ENCODE measurements around the gene L3MBTL4.

Gene L3MBTL4

DNA sequence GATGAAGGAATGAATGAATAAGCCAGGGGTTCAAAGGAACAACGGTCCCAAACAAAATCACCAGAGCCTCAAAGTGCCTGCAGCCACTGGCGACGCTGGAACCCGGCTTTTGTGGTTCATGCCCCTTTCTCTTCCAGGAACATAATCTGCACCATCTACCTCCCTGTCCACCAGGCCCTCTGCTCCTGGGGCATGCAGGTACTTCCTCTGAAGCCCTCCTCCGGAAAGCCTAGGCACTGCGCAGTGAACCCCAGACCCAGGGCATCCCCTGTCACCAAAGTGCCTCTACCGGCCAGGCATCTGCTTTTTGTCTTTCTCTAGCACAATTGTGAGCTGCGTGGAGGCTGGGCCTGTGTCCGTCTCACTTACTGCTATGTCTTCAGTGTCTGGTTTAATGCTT lies 420.8 kb downstream of the L3MBTL4 start:
- Histone ChIP-seq H3K27ac (ENCODE audit: low read length) (no peak overlapping the region), H3K4me1 (ENCODE audit: insufficient read depth, low read length) (peaks cover 31% of the 10 kb centered on the region), H3K9me3 (ENCODE audit: insufficient read depth, low read depth, low read length) (no peaks in the 10 kb centered on the region)

DNA sequence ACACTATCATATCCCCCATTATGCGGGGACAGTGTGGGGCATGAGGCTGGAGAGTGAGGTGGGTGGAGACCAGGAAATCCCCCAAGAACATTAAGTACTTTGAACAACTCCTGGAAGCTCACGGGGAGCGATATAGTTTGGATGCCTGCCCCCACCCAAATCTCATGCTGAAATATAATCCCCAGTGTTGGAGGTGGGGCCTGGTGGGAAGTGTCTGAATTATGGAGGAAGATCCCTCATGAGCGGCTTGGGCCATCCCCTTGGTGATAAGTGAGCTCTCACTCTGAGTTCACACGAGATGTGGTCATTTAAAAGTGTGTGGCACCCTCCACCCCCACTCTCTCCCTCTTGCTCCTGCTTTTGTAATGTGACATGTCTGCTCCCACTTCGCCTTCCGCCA lies 422.3 kb downstream of the L3MBTL4 start:
- H3K27ac ChIP-seq (ENCODE audit: low read length) = no peak overlapping the region
- H3K4me1 ChIP-seq (ENCODE audit: insufficient read depth, low read length) = peaks cover 23% of the 10 kb centered on the region
- no peaks in the 10 kb centered on the region for H3K9me3 ChIP-seq (ENCODE audit: insufficient read depth, low read depth, low read length)
- no peak overlapping the region for H3K4me3 ChIP-seq (ENCODE audit: low read length)
- no peak overlapping the region for H3K9ac ChIP-seq (ENCODE audit: low read depth, low read length)
- H3K36me3 ChIP-seq (ENCODE audit: insufficient read depth, low read depth, low read length) = no peaks in the 10 kb centered on the region
- H3K27me3 ChIP-seq (ENCODE audit: insufficient read depth, low read length) = no peaks in the 10 kb centered on the region

More for the DNA sequence above, 420.8 kb downstream of the L3MBTL4 start:
- H3K27me3 ChIP-seq (ENCODE audit: insufficient read depth, low read length) = no peaks in the 10 kb centered on the region
- H3K4me3 ChIP-seq (ENCODE audit: low read length) = no peak overlapping the region
- H3K9ac ChIP-seq (ENCODE audit: low read depth, low read length) = no peak overlapping the region
- H3K36me3 ChIP-seq (ENCODE audit: insufficient read depth, low read depth, low read length) = no peaks in the 10 kb centered on the region

DNA sequence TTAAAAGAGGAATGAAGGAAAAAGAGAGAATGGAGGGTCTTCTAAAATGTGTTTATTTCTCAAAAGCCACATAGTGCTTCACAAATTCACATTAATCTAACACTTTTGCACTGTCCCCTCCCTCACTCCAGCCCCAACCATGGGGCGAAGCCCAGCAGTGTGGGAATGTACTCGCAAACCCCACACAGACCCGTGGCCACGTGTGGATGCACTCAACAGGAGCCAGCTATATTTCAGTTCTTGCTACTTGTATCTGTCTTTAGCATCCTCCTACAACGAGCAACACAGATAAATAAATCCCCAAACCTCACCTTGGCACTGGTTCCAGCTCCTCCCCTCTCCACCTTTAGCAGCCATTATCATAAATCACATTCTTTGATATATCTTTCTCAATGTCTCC lies 427.5 kb downstream of the L3MBTL4 start:
- Histone ChIP-seq H3K9me3 (ENCODE audit: insufficient read depth, low read depth, low read length) (no peaks in the 10 kb centered on the region), H3K36me3 (ENCODE audit: insufficient read depth, low read depth, low read length) (no peaks in the 10 kb centered on the region), H3K4me3 (ENCODE audit: low read length) (no peak overlapping the region), H3K27ac (ENCODE audit: low read length) (no peak overlapping the region), H3K27me3 (ENCODE audit: insufficient read depth, low read length) (no peaks in the 10 kb centered on the region), H3K9ac (ENCODE audit: low read depth, low read length) (no peak overlapping the region), H3K4me1 (ENCODE audit: insufficient read depth, low read length) (peaks cover 3% of the 10 kb centered on the region; the same call in 1 of the 2 replicates)

DNA sequence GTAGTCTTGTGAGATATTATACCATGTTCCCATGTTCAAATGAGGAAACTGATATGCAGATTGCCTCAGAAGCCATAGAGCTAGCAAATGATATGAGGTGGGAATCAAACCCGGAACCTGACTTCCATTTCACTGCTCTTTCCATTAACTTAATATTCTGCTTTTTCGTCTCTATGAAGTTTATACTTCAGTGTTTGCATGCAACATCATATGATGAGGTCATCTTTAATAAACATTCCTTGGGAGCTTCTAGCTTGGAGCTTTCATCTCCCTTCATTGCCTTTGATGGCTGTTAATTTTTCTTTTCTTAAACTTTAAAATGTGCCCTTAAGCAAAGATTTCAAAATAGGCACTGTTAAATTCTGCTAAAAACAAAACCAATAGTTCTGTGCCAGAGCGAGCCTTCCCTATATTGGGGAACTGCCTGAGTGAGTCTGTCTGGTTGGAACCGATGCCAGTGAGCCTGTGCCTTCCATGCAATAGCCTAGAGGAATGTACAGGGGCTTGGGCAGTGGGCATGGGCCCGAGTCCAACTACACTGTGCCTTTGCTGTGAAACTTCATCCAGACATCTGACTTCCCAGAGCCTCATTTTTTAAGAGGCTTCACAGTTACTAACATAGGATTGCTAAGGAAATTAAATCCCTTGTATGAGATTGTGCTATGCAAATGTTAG lies 428.3 kb downstream of the L3MBTL4 start:
- Histone ChIP-seq H3K4me3 (ENCODE audit: low read length) (no peak overlapping the region), H3K4me1 (ENCODE audit: insufficient read depth, low read length) (peaks cover 3% of the 10 kb centered on the region; the same call in 1 of the 2 replicates), H3K9me3 (ENCODE audit: insufficient read depth, low read depth, low read length) (no peaks in the 10 kb centered on the region), H3K27ac (ENCODE audit: low read length) (no peak overlapping the region), H3K36me3 (ENCODE audit: insufficient read depth, low read depth, low read length) (no peaks in the 10 kb centered on the region), H3K27me3 (ENCODE audit: insufficient read depth, low read length) (no peaks in the 10 kb centered on the region), H3K9ac (ENCODE audit: low read depth, low read length) (no peak overlapping the region)

DNA sequence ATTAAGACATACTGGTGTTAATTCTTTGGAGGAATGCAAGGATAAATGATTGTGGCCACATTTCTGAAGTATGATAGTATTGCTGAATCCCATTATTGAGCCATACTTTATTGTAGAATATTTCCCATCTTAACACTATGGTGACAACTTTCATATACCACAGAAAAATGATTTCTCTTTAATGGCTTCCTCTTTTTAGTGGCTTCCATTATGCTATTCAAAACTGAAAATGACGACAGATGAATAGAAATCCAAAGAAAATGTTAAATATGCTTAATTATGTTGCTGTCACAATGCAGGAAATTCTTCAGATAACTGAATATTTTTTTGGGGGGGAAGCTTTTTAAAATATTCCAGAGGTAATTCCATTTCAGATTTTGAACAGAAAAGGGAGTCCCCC lies 430.5 kb downstream of the L3MBTL4 start:
- Histone ChIP-seq H3K4me3 (ENCODE audit: low read length) (no peak overlapping the region), H3K9me3 (ENCODE audit: insufficient read depth, low read depth, low read length) (no peaks in the 10 kb centered on the region), H3K9ac (ENCODE audit: low read depth, low read length) (no peak overlapping the region), H3K27ac (ENCODE audit: low read length) (no peak overlapping the region), H3K36me3 (ENCODE audit: insufficient read depth, low read depth, low read length) (no peaks in the 10 kb centered on the region), H3K27me3 (ENCODE audit: insufficient read depth, low read length) (no peaks in the 10 kb centered on the region), H3K4me1 (ENCODE audit: insufficient read depth, low read length) (peaks cover 3% of the 10 kb centered on the region; the same call in 1 of the 2 replicates)

- H3K27me3 ChIP-seq (ENCODE audit: insufficient read depth, low read length) = no peaks in the 10 kb centered on the region
Measured at GRCh38 chr18:5983488-5983887, 431.2 kb downstream of the L3MBTL4 start.

DNA sequence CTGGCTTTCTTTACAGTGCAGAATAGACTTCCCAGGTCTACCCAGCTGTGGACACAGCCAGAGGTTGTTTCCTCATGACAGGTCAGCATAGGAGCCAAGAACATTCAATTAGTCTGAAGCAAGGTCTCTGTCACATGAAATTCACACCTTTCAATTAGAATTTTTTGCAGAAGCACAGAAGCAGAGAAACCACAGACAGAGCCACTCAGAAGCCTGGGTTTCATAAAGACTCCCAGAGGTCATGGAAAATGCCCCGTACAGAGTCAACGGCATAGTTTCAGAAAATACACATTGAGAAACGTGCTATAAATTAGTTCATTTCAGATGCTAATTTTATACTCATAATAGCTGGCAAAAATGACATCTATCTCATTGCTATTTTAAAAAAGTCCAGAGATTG lies 432.4 kb downstream of the L3MBTL4 start:
- Histone ChIP-seq H3K27ac (ENCODE audit: low read length) (no peak overlapping the region), H3K27me3 (ENCODE audit: insufficient read depth, low read length) (no peaks in the 10 kb centered on the region), H3K4me1 (ENCODE audit: insufficient read depth, low read length) (peaks cover 3% of the 10 kb centered on the region; the same call in 1 of the 2 replicates), H3K4me3 (ENCODE audit: low read length) (no peak overlapping the region), H3K9ac (ENCODE audit: low read depth, low read length) (no peak overlapping the region), H3K9me3 (ENCODE audit: insufficient read depth, low read depth, low read length) (no peaks in the 10 kb centered on the region), H3K36me3 (ENCODE audit: insufficient read depth, low read depth, low read length) (no peaks in the 10 kb centered on the region)

More at GRCh38 chr18:5983488-5983887, 431.2 kb downstream of the L3MBTL4 start:
- H3K36me3 ChIP-seq (ENCODE audit: insufficient read depth, low read depth, low read length) = no peaks in the 10 kb centered on the region
- H3K9ac ChIP-seq (ENCODE audit: low read depth, low read length) = no peak overlapping the region
- no peaks in the 10 kb centered on the region for H3K9me3 ChIP-seq (ENCODE audit: insufficient read depth, low read depth, low read length)
- H3K27ac ChIP-seq (ENCODE audit: low read length) = no peak overlapping the region
- no peak overlapping the region for H3K4me3 ChIP-seq (ENCODE audit: low read length)
- H3K4me1 ChIP-seq (ENCODE audit: insufficient read depth, low read length) = peaks cover 3% of the 10 kb centered on the region; the same call in 1 of the 2 replicates

GRCh38 chr18:5980721-5981120 lies 434.0 kb downstream of the L3MBTL4 start:
- Histone ChIP-seq H3K27ac (ENCODE audit: low read length) (no peak overlapping the region), H3K9ac (ENCODE audit: low read depth, low read length) (no peak overlapping the region), H3K9me3 (ENCODE audit: insufficient read depth, low read depth, low read length) (no peaks in the 10 kb centered on the region), H3K4me3 (ENCODE audit: low read length) (no peak overlapping the region), H3K36me3 (ENCODE audit: insufficient read depth, low read depth, low read length) (no peaks in the 10 kb centered on the region), H3K4me1 (ENCODE audit: insufficient read depth, low read length) (peaks cover 3% of the 10 kb centered on the region; the same call in 1 of the 2 replicates), H3K27me3 (ENCODE audit: insufficient read depth, low read length) (no peaks in the 10 kb centered on the region)

GRCh38 chr18:5979971-5980457 lies 434.7 kb downstream of the L3MBTL4 start:
- H3K27ac ChIP-seq (ENCODE audit: low read length) = no peak overlapping the region
- no peaks in the 10 kb centered on the region for H3K27me3 ChIP-seq (ENCODE audit: insufficient read depth, low read length)

DNA sequence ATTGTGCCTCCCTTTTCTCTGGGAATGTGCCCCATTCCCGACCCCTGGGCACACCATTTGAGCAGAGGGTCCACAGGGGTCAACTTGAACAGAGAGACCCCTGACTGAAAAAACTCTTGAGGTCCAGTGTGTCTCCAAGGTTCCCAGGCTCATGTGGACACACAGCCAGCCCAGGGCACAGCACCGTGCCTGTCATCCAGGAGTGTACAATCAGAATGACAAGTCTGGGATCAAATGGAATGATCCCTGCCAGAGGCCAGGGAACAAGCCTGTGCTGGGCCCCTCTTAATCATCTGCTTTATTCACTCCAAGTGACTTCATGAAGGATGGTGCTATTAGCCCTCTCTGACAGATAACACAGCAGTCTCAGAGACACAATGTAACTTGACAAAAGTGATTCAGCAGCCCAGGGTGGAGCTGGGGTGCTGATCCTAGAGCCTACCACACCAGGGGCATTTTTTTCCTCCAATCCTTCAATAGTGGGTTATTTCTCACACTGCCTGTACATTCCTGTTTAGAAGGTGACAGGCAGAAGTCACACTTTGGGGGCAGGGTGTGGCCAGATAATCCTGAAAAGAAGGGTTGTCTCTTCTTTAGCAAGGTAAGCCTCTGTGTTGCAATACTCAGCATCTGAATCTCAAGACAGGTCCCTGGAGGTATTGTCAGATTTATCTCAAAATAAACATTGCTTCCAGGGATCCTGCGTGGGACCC lies 435.4 kb downstream of the L3MBTL4 start:
- Histone ChIP-seq H3K36me3 (ENCODE audit: insufficient read depth, low read depth, low read length) (no peaks in the 10 kb centered on the region), H3K27me3 (ENCODE audit: insufficient read depth, low read length) (no peaks in the 10 kb centered on the region), H3K9ac (ENCODE audit: low read depth, low read length) (no peak overlapping the region), H3K9me3 (ENCODE audit: insufficient read depth, low read depth, low read length) (no peaks in the 10 kb centered on the region), H3K4me3 (ENCODE audit: low read length) (no peak overlapping the region), H3K27ac (ENCODE audit: low read length) (no peak overlapping the region), H3K4me1 (ENCODE audit: insufficient read depth, low read length) (peaks cover 3% of the 10 kb centered on the region; the same call in 1 of the 2 replicates)

More at GRCh38 chr18:5979971-5980457, 434.7 kb downstream of the L3MBTL4 start:
- H3K36me3 ChIP-seq (ENCODE audit: insufficient read depth, low read depth, low read length) = no peaks in the 10 kb centered on the region
- peaks cover 3% of the 10 kb centered on the region; the same call in 1 of the 2 replicates for H3K4me1 ChIP-seq (ENCODE audit: insufficient read depth, low read length)
- no peak overlapping the region for H3K9ac ChIP-seq (ENCODE audit: low read depth, low read length)
- no peak overlapping the region for H3K4me3 ChIP-seq (ENCODE audit: low read length)
- H3K9me3 ChIP-seq (ENCODE audit: insufficient read depth, low read depth, low read length) = no peaks in the 10 kb centered on the region

- no peaks in the 10 kb centered on the region; the same call in 1 of the 2 replicates for H3K4me1 ChIP-seq (ENCODE audit: insufficient read depth, low read length)
- H3K9ac ChIP-seq (ENCODE audit: low read depth, low read length) = no peak overlapping the region
- no peaks in the 10 kb centered on the region for H3K27me3 ChIP-seq (ENCODE audit: insufficient read depth, low read length)
- no peaks in the 10 kb centered on the region for H3K9me3 ChIP-seq (ENCODE audit: insufficient read depth, low read depth, low read length)
- no peak overlapping the region for H3K27ac ChIP-seq (ENCODE audit: low read length)
- H3K4me3 ChIP-seq (ENCODE audit: low read length) = no peak overlapping the region
- no peaks in the 10 kb centered on the region for H3K36me3 ChIP-seq (ENCODE audit: insufficient read depth, low read depth, low read length)
Measured at GRCh38 chr18:5977022-5977421, 437.7 kb downstream of the L3MBTL4 start.

All from iPS-20b (cell line).